ENCODE measurements around the gene CPLX4.

DNA sequence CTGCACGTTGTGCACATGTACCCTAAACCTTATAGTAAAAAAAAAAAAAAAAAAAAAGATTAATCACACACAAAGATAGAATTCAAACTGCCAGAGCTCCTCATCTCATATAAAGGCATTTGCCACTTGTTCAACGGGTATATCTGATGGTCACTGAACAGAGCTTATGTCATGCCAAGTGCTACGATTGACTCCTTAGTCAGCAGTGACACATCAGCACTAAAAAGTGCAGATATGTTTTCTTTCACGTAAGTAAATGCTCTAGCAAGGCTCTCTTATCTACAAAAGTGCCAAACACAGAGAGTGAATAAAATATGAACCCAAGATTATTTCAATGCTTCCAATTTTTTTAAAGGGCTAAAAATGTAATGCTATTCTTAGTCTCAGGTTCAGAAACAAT lies 39.5 kb upstream of the CPLX4 start:
- TF ChIP-seq CTCF (IDR thresholded peaks at IDR 0.05) (no peak), MAX (CRISPR knock-in tag; IDR thresholded peaks at IDR 0.05) (no peak), ETV6 (CRISPR knock-in tag; IDR thresholded peaks at IDR 0.05) (no peak), ATF2 (CRISPR knock-in tag; IDR thresholded peaks at IDR 0.05; ENCODE audit: borderline replicate concordance, low read depth) (no peak), MXD4 (CRISPR knock-in tag; IDR thresholded peaks at IDR 0.05; ENCODE audit: borderline replicate concordance) (no peak), ZNF138 (CRISPR knock-in tag; conservative IDR thresholded peaks at IDR 0.05) (no peak), NR3C1 (CRISPR knock-in tag; conservative IDR thresholded peaks at IDR 0.05; ENCODE audit: low read depth) (no peak), GTF2I (CRISPR knock-in tag; conservative IDR thresholded peaks at IDR 0.05) (no peak)
